RPMI7951 (cell line): ENCODE data around the gene HS6ST1. TPM values are rescaled to one million over a fixed set of nuclear protein-coding genes. Genes with fewer than 3 reads are reported as not detected.
"Not testable (repeated sequence)": the region's sequence is repeated elsewhere in the genome, so short reads cannot be mapped to it uniquely, and the experiment has no call there.

Experiments
- DNase-seq: peaks from one replicate; pipeline ENCODE4 v3.0.0-alpha.2; 2012; ENCODE audit warnings: low read depth
- total RNA-seq: library from RNA; depleted of rRNA; stranded (reverse); fragments of >200 nt; shearing (Covaris generic); gene quantifications from 2 replicates; pipeline ENCODE4 v1.2.3, GENCODE V29; 2014

HS6ST1 gene
- total RNA-seq, 1 experiment from 2014 or later, result 2.9 TPM

- not testable (repeated sequence) for DNase-seq
Measured at GRCh38 chr2:128268611-128269010, 50.1 kb downstream of the HS6ST1 start.

GRCh38 chr2:128268145-128268544, 50.5 kb downstream of the HS6ST1 start:
- not testable (repeated sequence) for DNase-seq

- not testable (repeated sequence) for DNase-seq
Measured at GRCh38 chr2:128267649-128268048, 51.0 kb downstream of the HS6ST1 start.

DNA sequence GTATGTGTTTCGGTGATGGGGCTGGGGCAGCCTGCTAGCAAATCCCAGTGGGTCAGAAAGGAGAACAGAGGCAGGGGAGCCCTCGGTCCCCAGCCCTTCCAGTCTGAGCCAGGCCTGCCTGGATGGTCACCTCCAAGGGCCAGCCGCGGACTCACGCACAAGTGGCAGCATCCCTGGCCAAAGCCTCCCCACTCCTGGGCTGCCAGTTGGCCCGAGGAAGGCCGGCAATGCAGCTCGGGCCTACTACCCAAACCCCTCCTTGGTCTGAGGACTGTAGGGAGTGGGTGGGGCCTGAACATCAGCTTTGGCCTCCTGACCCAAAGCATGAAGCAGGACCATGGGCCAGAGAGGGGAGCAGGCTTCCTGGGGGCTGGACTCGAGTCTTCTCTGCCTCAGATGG, 51.5 kb downstream of the HS6ST1 start:
- DNase-seq, result not testable (repeated sequence)

GRCh38 chr2:128266463-128266862, 52.2 kb downstream of the HS6ST1 start:
- not testable (repeated sequence) for DNase-seq

- not testable (repeated sequence) for DNase-seq
Measured at GRCh38 chr2:128265608-128265993, 53.1 kb downstream of the HS6ST1 start.

- DNase-seq, result no peak
Measured at GRCh38 chr2:128264881-128265607, 53.6 kb downstream of the HS6ST1 start.

DNA sequence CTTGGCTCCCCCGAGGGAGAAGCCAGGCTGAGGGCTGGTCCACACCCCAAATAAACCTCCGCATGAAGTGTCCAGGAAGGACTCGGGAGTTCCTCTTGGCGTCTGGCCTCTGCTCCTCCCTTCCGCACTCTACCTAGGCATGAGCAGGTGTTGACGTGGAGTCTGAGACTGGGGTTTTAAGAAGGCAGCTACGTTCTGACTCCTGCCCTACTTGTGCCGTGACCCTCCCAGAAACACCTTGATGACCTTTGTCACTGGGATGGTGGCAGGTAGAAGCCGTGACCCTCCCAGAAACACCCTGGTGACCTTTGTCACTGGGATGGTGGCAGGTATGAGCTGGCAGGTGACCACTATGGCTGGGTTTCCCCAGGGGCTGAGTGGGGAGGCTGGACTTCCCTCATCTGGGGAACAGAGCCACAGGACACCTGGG, 54.8 kb downstream of the HS6ST1 start:
- DNase-seq, result no peak

- DNase-seq, result no peak
Measured at GRCh38 chr2:128262315-128263253, 56.1 kb downstream of the HS6ST1 start.

GRCh38 chr2:128261245-128262128, 57.2 kb downstream of the HS6ST1 start:
- DNase-seq, result no peak

- peak; percentile 84 for DNase-seq
Measured at GRCh38 chr2:128260239-128261138, 58.2 kb downstream of the HS6ST1 start.

GRCh38 chr2:128259585-128259984, 59.1 kb downstream of the HS6ST1 start:
- DNase-seq, result no peak

GRCh38 chr2:128258218-128258617, 60.5 kb downstream of the HS6ST1 start:
- DNase-seq, result no peak

- DNase-seq, result no peak
Measured at GRCh38 chr2:128252501-128252900, 66.2 kb downstream of the HS6ST1 start.

DNA sequence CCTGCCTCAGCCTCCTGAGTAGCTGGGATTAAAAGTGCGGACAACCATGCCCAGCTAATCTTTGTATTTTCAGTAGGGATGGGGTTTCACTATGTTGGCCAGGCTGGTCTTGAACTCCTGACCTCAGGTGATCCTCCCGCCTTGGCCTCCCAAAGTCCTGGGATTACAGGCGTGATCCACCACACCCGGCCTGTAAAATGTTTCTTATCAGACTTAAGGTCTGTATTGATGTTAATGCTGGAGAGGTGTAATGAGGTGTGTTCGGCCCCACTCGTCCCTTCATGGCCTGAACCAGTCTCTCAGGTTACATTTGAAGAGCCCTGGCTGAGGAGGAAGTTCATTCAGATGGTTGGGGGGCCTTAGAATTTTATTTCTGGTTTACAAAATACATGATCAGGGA, 66.6 kb downstream of the HS6ST1 start:
- not testable (repeated sequence) for DNase-seq

DNA sequence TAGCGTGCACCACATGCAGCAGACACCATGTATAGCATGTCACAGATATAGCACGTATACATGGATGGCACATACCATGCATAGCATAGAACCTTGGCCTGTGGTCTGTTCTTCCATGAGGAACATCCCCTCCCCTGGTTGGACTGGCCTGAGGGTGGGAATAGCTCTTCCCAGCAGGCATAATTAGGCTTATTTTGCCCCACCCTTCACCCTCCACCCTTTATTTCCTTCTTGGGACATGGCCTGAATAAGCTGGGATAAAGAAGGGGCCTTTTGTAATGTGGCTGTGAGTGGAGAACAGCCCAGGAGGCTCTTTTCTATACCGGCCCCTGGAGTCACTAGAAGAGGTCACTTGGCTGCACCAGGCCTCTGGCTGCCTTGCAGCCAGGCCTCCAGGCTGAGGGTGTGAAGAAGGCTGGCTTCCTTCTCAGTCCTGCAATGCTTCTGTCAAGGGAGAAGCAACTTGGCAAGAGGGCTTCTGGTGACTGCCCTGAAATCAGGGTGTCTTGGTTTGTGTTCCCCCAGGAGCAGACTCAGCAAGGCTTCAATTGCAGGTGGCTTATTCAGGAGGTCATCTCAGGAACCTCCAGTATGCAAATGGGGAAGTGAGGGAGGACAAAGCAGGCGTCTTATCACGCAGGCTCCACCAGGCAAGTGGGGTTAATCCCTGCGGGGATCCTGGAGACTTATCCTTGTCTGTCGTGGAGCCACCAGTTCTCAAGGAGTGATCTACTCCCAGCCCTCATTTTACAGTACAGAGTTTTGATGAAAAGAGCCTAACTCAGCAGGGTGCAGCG, 68.2 kb downstream of the HS6ST1 start:
- no peak for DNase-seq

DNA sequence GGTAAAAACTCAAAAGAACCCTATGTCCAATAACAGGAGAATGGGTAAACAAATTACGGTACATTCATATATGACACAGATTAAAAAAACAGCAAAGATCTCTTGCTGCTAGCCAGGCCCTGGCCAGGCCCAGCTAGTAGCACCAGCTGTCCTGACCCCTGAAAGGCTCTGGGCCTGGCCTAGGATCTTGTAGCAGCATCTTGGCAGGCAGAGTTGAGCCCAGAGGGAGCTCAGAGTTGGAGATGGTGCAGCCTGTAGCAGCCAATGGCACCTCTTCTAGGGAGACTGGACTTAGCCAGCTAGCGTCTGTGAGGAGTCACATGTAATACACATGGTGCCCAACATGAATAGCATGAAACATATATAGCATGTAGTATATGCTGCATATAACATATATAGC, 69.1 kb downstream of the HS6ST1 start:
- no peak for DNase-seq

DNA sequence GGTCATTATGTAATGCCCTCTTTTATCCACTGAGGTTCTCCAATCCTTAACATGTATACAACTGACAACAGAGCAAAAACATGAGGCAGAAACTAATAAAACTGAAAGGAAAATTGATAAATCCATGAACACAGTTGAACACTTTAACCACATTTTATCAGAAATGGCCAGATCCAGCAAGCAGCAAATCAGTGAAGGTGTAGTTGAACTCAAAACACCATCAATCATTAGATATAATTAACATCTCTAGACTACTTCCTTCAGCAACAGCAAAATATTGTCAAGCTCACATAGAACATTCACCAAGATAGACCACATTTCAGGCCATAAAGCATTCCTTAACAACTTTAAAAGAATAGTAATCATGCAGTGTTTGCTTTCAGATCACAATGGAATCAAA, 72.9 kb downstream of the HS6ST1 start:
- DNase-seq, result no peak

DNA sequence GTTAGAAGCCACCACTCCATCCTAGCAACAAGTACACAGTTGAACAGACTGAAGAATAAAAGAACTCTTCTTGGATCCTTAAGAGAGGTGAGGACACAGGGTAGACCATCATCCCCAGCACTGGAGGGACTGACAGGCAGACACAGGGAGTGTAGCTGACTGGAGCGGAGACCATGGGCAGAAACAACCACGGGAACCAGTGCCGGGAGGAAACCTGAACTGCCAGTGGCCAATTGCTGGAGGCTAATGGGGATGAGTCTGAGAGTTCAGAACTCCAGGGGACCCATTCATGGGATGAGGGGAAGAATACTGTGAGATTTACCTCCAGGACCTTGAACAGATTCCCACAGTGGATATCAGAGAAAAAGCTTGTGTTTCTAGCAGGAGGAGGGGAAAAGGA, 76.8 kb downstream of the HS6ST1 start:
- DNase-seq, result no peak
